BE2C (cell line): ENCODE measurements around the gene SSTR5.
A peak's percentile ranks its signal among the peaks of the same experiment; 100 is the strongest.

ENCODE experiments used
- DNase-seq: peaks from one replicate; pipeline ENCODE4 v3.0.0-alpha.2; 2020
- H3K27me3 ChIP-seq: fragments of 250-450 bp; sonication (Bioruptor Pico); 2 replicates; pipeline ENCODE4 v1.5.1; 2020; ENCODE audit warnings: mild to moderate bottlenecking
- H3K36me3 ChIP-seq: fragments of 250-450 bp; sonication (Bioruptor Pico); 2 replicates; pipeline ENCODE4 v1.5.1; 2020; ENCODE audit warnings: mild to moderate bottlenecking
- H3K4me1 ChIP-seq: fragments of 250-450 bp; sonication (Bioruptor Pico); 2 replicates; pipeline ENCODE4 v1.5.1; 2020
- H3K4me3 ChIP-seq: 2 replicates; pipeline ENCODE4 v1.5.1; 2011; ENCODE audit warnings: low read depth, low read length
- H3K9me3 ChIP-seq: fragments of 250-450 bp; sonication (Bioruptor Pico); 2 replicates; pipeline ENCODE4 v1.5.1; 2020
- TF ChIP-seq, protein P1 (sequence below): IDR thresholded peaks from 2 replicates; pipeline ENCODE4 v1.5.1; 2012; ENCODE audit warnings: mild to moderate bottlenecking, low read depth, low read length

SSTR5 gene

DNA sequence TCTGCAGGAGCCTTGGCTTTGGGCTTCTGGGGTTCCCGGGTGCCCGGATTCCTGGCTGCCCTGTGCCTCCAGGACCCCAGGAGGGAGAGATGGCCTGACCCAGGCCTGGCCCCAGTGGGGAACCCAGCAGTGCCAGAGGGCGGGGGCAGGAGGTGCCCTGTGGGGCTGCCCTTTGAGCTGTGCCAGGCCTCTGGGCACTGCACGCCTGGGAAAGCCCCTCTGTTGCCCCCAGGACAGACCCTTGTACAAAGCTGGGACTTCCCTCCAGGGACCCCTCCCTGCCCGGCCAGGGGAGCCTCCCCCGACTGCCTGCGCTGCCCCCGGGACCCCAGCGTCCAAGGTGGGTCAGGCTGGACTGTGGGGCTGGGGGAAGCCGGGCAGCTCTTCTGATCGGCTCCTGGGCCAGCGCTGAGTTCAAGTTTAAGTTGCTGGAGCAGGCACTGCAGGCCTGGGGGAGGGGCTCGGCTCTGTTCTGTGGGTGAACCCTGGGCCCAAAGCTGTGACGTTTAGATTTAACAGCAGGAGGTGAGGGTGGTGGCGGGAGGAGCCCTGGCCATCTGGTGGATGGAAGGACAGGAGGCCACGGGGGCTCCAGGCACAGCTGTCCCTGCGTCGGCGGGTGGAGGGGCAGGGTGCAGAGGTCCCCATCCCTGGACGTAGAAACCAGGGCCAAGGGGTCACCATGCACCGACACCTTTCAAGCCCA, 51.1 kb downstream of the SSTR5 start:
- TF ChIP-seq, protein P1, sequence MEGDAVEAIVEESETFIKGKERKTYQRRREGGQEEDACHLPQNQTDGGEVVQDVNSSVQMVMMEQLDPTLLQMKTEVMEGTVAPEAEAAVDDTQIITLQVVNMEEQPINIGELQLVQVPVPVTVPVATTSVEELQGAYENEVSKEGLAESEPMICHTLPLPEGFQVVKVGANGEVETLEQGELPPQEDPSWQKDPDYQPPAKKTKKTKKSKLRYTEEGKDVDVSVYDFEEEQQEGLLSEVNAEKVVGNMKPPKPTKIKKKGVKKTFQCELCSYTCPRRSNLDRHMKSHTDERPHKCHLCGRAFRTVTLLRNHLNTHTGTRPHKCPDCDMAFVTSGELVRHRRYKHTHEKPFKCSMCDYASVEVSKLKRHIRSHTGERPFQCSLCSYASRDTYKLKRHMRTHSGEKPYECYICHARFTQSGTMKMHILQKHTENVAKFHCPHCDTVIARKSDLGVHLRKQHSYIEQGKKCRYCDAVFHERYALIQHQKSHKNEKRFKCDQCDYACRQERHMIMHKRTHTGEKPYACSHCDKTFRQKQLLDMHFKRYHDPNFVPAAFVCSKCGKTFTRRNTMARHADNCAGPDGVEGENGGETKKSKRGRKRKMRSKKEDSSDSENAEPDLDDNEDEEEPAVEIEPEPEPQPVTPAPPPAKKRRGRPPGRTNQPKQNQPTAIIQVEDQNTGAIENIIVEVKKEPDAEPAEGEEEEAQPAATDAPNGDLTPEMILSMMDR: no peak
- Histone ChIP-seq H3K9me3 (no peaks in the 10 kb centered on the region), H3K4me1 (peaks cover 10% of the 10 kb centered on the region), H3K27me3 (no peaks in the 10 kb centered on the region), H3K4me3 (no peak overlapping the region), H3K36me3 (no peaks in the 10 kb centered on the region)
- no peak for DNase-seq

DNA sequence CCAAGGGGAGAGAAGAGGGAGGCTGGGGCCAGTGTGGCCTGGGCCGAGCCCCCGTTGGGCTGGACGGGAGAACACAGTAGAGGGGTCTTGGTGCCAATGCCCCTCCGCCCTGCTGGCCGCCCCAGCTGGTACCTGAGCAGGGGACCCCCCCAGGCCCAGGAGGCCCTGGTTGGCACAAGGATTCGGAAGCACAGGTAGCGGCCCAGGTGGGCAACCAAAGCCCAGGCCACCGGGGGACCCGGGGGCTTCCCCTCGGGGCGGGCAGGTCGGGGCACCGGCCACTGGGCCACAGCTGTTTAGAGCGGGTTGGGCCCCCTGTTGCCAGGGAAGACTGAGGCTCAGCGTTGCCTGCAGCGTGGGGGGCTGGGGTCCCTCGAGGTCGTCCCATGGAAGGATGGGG, 51.7 kb downstream of the SSTR5 start:
- H3K36me3 ChIP-seq: no peaks in the 10 kb centered on the region
- H3K4me1 ChIP-seq: peaks cover 10% of the 10 kb centered on the region
- no peak overlapping the region for H3K4me3 ChIP-seq
- DNase-seq: no peak
- no peaks in the 10 kb centered on the region for H3K27me3 ChIP-seq
- H3K9me3 ChIP-seq: no peaks in the 10 kb centered on the region
- TF ChIP-seq, protein P1: no peak

DNA sequence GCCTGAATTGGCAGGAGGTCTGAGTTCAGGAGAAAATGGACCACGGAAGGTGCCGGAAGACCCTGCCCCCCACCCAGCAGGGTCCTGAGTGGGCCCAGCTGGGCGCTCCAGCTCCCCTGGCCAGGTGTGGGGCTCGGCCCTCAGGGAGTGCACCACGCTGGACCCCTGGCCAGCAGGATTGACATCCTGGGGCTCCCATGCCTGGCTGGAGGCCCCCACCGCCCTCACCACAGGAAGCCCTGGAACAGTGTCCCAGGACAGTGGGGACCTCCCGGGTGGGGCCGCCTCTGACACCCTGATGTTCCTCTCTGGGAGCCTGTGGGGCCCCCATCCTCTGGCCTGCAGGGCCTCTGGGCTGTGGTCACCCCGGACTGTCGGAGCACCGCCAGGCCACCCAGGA, 52.2 kb downstream of the SSTR5 start:
- DNase-seq: no peak
- peaks cover 10% of the 10 kb centered on the region for H3K4me1 ChIP-seq
- TF ChIP-seq, protein P1: no peak
- no peaks in the 10 kb centered on the region for H3K27me3 ChIP-seq
- no peaks in the 10 kb centered on the region for H3K9me3 ChIP-seq
- H3K36me3 ChIP-seq: no peaks in the 10 kb centered on the region
- no peak overlapping the region for H3K4me3 ChIP-seq

DNA sequence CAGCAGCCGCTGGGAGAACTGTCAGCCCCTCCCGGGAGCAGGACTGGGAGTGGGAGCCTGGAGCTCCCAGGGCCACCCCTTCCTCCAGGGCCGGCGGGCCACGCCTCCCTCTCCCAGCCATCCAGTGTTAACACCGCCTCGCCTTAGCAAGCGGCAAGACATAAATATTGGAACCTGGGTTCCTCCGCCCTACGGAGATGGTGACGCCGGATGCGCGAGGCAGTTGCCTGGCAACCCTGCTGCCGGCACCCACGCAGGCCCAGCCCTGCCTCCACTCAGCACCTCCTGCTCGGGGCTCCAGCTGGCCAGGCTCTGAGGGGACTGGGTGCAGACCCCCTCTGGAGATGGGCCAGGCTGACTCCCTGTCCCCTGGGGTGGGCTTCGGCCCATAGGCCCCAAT, 52.9 kb downstream of the SSTR5 start:
- Histone ChIP-seq H3K36me3 (no peaks in the 10 kb centered on the region), H3K9me3 (no peaks in the 10 kb centered on the region), H3K27me3 (no peaks in the 10 kb centered on the region), H3K4me1 (peaks cover 10% of the 10 kb centered on the region), H3K4me3 (no peak overlapping the region)
- TF ChIP-seq, protein P1: no peak
- peak; percentile 89 for DNase-seq

DNA sequence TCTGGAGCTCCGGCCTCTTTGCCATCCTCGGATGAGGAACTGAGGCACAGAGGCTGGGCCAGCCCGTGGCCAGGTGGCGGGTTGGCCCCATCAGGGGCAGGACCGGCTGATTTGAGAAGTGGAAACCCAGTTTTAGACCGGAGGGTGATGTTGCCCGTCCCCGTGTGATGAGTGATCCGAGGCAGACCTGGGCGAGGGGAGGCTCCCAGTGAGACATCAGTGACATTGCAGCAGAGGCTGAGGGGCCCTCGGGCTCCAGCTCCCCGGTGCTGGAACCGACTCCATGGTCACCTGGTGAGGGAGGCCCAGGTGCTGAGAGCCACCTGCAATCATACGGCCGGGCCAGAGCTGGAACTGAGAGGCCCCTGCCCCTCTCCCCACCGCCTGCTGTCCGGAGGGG, 53.5 kb downstream of the SSTR5 start:
- Histone ChIP-seq H3K4me3 (no peak overlapping the region), H3K27me3 (no peaks in the 10 kb centered on the region), H3K9me3 (no peaks in the 10 kb centered on the region), H3K4me1 (peaks cover 10% of the 10 kb centered on the region), H3K36me3 (no peaks in the 10 kb centered on the region)
- TF ChIP-seq, protein P1: no peak
- DNase-seq: no peak

DNA sequence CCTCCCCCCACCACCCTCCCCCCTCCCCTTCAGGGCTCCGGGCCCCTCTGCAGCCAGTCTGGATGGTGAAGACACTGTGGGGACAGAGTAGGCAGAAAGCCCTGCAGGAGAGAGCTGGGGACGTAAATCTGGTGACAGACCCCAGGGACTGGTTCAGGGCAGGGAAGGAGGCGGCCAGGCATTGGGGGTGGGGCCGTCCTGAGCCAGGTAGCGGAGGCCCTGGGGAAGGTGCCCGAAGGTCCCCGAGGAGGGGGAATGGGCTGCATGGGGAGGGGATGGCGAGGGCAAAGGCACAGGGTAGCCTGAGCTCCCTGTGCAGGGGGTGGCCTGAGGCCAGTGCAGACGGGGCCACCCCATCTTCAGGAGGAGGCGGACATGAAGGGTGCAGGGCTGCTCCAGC, 54.0 kb downstream of the SSTR5 start:
- DNase-seq: no peak
- H3K9me3 ChIP-seq: no peaks in the 10 kb centered on the region
- TF ChIP-seq, protein P1: no peak
- no peaks in the 10 kb centered on the region for H3K27me3 ChIP-seq
- no peaks in the 10 kb centered on the region for H3K36me3 ChIP-seq
- H3K4me3 ChIP-seq: no peak overlapping the region
- H3K4me1 ChIP-seq: peaks cover 10% of the 10 kb centered on the region
